ENCODE data around the gene KIAA0232. TPM values are rescaled to one million over a fixed set of nuclear protein-coding genes. Genes with fewer than 3 reads are reported as not detected.
A peak's percentile ranks its signal among the peaks of the same experiment; 100 is the strongest.
"Not testable (repeated sequence)": the region's sequence is repeated elsewhere in the genome, so short reads cannot be mapped to it uniquely, and the experiment has no call there.

The KIAA0232 gene
- total RNA-seq, 1 donor from 2014 or later = 15.9 TPM

DNA sequence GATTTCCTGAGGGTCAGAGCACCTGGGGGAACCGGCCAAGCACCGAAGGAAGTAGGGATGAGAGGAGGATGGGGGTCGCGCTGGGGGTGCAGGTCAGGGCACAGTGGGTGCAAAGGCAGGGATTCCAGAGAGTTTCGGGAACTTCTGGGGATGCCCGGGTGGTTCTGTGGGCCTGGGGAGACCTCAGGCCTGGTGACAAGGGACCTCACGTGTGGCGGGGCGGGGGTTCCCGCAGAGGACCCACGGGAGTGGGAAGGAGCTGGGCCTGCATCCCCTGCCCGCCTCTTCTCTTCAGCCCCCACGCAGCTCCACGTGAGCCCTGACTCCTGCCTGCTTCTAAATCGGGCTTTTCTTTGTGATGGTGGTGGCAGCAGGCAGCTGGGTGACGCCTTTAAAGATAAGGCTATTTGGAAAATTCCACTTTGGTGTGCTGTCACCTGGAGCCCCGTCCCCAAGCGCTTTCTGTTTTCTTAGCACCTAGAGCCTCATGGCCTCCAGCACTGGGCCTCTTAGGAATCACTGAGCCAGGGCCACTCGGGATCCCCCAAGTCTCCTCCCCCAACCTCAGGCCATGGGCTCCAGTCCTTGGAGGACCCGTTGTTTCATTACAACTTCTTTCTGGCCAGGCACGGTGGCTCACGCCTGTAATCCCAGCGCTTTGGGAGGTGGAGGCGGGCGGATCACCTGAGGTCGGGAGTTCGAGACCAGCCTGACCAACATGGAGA is 120.0 kb downstream of the KIAA0232 start:
- Histone ChIP-seq H3K9me3 (no peaks in the 10 kb centered on the region), H3K27ac (no peak overlapping the region), H3K36me3 (no peaks in the 10 kb centered on the region), H3K4me1 (peaks cover 0 to 2% of the 10 kb centered on the region in 2 donors), H3K4me3 (no peak overlapping the region), H3K27me3 (no peaks in the 10 kb centered on the region)
- TF ChIP-seq CTCF (IDR thresholded peaks at IDR 0.05) = no peak
- DNase-seq (ENCODE audit: low spot score in 2 of 2) = peak in 1 of 2 donors; percentile 42
- intact Hi-C loops (cut with DNase I) = no loop called here

- no peaks in the 10 kb centered on the region for H3K9me3 ChIP-seq
- DNase-seq (ENCODE audit: low spot score in 2 of 2) = peak in 1 of 2 donors; percentile 39
- intact Hi-C loops (cut with DNase I) = no loop called here
- no peak overlapping the region for H3K4me3 ChIP-seq
- H3K36me3 ChIP-seq = no peaks in the 10 kb centered on the region
- H3K27me3 ChIP-seq = no peaks in the 10 kb centered on the region
- no peak for TF ChIP-seq CTCF (IDR thresholded peaks at IDR 0.05)
- H3K27ac ChIP-seq = no peak overlapping the region
- peaks cover 0 to 21% of the 10 kb centered on the region in 2 donors for H3K4me1 ChIP-seq
Measured at GRCh38 chr4:6905516-6906445, 123.3 kb downstream of the KIAA0232 start.

DNA sequence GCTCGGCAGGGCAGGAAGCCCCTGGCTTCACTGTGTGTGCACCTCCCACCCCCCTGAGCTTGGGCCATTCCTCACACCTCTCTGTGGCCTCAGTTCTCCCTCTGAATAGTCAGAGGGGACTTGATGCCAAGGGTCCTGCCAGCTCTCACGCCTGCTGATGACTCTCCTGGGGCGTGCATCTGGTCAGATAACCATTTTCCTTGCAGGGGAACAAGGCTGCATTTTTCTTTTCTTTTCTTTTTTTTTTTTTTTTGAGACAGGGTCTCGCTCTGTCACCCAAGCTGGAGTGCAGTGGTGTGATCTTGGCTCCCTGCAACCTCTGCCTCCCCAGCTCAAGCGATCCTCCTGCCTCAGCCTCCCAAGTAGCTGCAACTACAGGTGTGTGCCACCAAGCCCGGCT is 124.0 kb downstream of the KIAA0232 start:
- H3K4me3 ChIP-seq; H3K27ac ChIP-seq; H3K9me3 ChIP-seq; H3K27me3 ChIP-seq; DNase-seq (ENCODE audit: low spot score in 2 of 2); H3K36me3 ChIP-seq; intact Hi-C loops (cut with DNase I): not testable (repeated sequence)
- peaks cover 0 to 24% of the 10 kb centered on the region in 2 donors for H3K4me1 ChIP-seq

DNA sequence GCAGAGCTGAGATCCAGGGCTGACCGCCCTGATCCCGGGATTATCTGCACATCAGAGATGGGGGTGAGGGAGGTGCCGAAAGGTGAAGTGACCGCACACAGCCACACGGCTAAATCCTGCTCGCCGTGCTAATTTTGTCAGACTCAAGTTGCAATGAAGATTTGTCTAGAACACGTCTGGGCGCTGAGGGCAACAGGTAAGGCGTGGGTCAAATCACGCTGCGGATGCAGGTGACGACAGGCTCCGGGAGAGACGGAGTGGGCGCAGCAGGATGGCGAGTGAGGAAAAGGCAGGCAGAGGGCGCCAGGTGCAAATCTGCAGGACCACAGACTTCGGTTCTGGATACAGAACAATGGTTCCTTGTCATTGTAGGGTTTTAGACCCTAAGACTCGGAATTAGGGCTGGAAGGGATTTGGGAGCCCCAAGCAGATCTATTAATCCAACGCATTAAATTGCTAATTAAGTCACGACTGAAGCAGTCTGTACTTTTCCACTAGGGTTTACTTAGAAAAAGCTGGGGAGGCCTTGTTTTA is 125.2 kb downstream of the KIAA0232 start:
- intact Hi-C loops (cut with DNase I) = loop anchor here (2.0 kb wide), 2 partner anchors 21 to 135 kb away; partner anchors contain the start of gene TADA2B
- DNase-seq (ENCODE audit: low spot score in 2 of 2) = no peak
- no peaks in the 10 kb centered on the region for H3K27me3 ChIP-seq

DNA sequence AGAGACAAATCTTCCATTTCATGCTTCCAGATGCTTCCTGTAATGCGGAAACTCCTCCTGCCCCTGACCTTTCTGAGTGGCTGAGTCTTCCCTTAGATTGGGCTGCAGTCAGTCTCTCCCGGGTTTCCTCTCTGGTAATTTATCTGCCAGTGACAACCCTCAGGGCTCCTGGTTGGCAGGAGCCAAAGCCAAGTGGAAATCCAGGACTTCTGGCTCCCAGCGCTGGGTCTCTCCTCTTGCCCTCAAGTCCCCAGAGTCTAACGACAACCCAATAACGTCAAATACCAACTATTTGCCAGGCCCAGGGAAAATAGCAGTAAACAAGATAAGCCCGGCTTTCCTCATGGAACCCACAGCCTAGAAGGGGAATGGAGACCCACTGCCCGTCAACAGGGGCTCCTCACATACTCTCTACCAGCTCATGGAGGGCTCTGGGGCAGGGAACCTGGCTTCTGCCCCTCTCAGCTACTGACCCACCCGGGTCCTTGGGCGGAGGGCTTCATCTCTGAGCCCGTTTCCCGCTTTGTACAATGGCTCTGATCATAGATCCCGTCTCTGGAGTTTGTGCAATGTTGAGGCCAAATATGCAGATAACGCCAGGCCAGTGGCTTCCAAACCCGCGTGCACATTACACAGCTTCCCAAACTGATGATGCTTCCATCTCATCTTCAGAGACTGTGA is 126.0 kb downstream of the KIAA0232 start:
- Histone ChIP-seq H3K36me3 (no peaks in the 10 kb centered on the region), H3K9me3 (no peaks in the 10 kb centered on the region), H3K4me1 (peaks cover 0 to 32% of the 10 kb centered on the region in 2 donors), H3K4me3 (peak overlapping the region; percentile 84 to 94), H3K27ac (peak overlapping the region; percentile 97 to 99), H3K27me3 (no peaks in the 10 kb centered on the region)
- no peak for TF ChIP-seq CTCF (IDR thresholded peaks at IDR 0.05)
- no peak for DNase-seq (ENCODE audit: low spot score in 2 of 2)
- intact Hi-C loops (cut with DNase I) = loop anchor here (1.0 to 2.0 kb wide), 6 partner anchors 22 to 333 kb away; partner anchors contain the start of genes GRPEL1, MAN2B2 and TADA2B

More for the DNA sequence above, 125.2 kb downstream of the KIAA0232 start:
- Histone ChIP-seq H3K4me1 (peaks cover 0 to 31% of the 10 kb centered on the region in 2 donors), H3K9me3 (no peaks in the 10 kb centered on the region), H3K36me3 (no peaks in the 10 kb centered on the region), H3K4me3 (no peak overlapping the region), H3K27ac (no peak overlapping the region)
- peak in 1 of 3 experiments; percentile 37 for TF ChIP-seq CTCF (IDR thresholded peaks at IDR 0.05)
